ENCODE data around the gene GCNT3. TPM values are rescaled to one million over a fixed set of nuclear protein-coding genes. Genes with fewer than 3 reads are reported as not detected.
A peak's percentile ranks its signal among the peaks of the same experiment; 100 is the strongest.

The GCNT3 gene
- total and polyA plus RNA-seq, 2 donors from 2014 or later: 4.5 to 14.8 TPM

DNA sequence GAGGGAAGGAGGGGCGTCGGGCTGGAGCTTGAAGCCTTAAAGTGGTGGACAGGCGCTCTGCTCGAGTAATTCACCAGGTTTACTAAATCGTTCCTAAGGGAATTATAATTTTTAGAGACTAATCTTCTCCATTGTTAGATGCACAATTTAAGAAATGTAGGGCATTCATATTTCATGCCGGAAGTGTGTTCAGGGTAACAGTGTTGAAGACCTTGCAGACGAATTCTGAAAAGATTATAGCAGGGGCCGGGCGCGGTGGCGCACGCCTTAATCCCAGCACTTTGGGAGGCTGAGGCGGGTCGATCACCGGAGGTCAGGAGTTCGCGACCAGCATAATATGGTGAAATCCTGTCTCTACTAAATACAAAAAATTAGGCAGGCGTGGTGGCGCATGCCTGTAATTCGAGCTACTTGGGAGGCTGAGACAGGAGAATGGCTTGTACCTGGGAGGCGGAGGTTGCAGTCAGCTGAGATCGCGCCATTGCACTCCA, 46.1 kb downstream of the GCNT3 start:
- H3K27ac ChIP-seq (ENCODE audit: low read depth in 2 of 2, low read length in 2 of 2): no peak overlapping the region
- peaks cover 0 to 2% (median 0%) of the 10 kb centered on the region in 3 donors for H3K4me1 ChIP-seq (ENCODE audit: control insufficient read depth in 2 of 3, insufficient read depth in 2 of 3, low read depth in 1 of 3, low read length in 3 of 3)
- H3K9me3 ChIP-seq (ENCODE audit: control insufficient read depth in 2 of 3, insufficient read depth in 1 of 3, low read length in 3 of 3): no peaks in the 10 kb centered on the region
- TF ChIP-seq, protein P1, sequence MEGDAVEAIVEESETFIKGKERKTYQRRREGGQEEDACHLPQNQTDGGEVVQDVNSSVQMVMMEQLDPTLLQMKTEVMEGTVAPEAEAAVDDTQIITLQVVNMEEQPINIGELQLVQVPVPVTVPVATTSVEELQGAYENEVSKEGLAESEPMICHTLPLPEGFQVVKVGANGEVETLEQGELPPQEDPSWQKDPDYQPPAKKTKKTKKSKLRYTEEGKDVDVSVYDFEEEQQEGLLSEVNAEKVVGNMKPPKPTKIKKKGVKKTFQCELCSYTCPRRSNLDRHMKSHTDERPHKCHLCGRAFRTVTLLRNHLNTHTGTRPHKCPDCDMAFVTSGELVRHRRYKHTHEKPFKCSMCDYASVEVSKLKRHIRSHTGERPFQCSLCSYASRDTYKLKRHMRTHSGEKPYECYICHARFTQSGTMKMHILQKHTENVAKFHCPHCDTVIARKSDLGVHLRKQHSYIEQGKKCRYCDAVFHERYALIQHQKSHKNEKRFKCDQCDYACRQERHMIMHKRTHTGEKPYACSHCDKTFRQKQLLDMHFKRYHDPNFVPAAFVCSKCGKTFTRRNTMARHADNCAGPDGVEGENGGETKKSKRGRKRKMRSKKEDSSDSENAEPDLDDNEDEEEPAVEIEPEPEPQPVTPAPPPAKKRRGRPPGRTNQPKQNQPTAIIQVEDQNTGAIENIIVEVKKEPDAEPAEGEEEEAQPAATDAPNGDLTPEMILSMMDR (IDR thresholded peaks at IDR 0.05; ENCODE audit: borderline replicate concordance, extremely low read depth, insufficient read depth): no peak
- peak overlapping the region in 1 of 3 donors; percentile 42 for H3K9ac ChIP-seq (ENCODE audit: low read length in 3 of 3)
- H3K27me3 ChIP-seq (ENCODE audit: control insufficient read depth, insufficient read depth, low read length): no peaks in the 10 kb centered on the region
- peak overlapping the region; percentile 43 to 91 (median 66) for H3K4me3 ChIP-seq (ENCODE audit: low read length in 3 of 3)
- no peak for FAIRE-seq
- H3K36me3 ChIP-seq (ENCODE audit: control insufficient read depth in 2 of 3, insufficient read depth in 3 of 3, low read length in 3 of 3): peaks cover 2 to 11% (median 10%) of the 10 kb centered on the region in 3 donors
- peak in 1 of 5 donors; percentile 76 for DNase-seq
- intact Hi-C loops (cut with DNase I): no loop called here

DNA sequence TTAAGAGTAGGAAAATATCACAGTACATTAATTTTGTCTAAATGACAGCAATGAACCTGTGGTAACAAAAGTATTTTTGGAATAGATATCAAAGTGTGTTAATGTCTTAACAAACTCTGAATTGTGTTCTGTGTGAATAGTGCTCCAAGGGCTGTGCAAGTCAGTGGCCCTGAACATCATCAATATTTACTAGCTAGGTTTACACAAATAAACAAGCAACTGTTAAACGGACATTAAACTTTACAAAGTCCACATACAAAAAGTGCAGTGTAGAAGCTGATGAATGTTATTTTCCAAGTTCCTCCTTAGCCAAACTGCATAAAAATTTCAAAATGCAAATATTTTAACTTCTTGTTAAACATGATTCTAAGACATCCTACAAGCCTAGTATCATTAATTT, 47.8 kb downstream of the GCNT3 start:
- DNase-seq: no peak
- H3K27ac ChIP-seq (ENCODE audit: low read depth in 2 of 2, low read length in 2 of 2): no peak overlapping the region
- no peaks in the 10 kb centered on the region for H3K9me3 ChIP-seq (ENCODE audit: control insufficient read depth in 2 of 3, insufficient read depth in 1 of 3, low read length in 3 of 3)
- no peak overlapping the region for H3K9ac ChIP-seq (ENCODE audit: low read length in 3 of 3)
- H3K36me3 ChIP-seq (ENCODE audit: control insufficient read depth in 2 of 3, insufficient read depth in 3 of 3, low read length in 3 of 3): peaks cover 4 to 17% (median 14%) of the 10 kb centered on the region in 3 donors
- no peaks in the 10 kb centered on the region for H3K27me3 ChIP-seq (ENCODE audit: control insufficient read depth, insufficient read depth, low read length)
- FAIRE-seq: no peak
- intact Hi-C loops (cut with DNase I): no loop called here
- TF ChIP-seq, protein P1 (IDR thresholded peaks at IDR 0.05; ENCODE audit: borderline replicate concordance, extremely low read depth, insufficient read depth): no peak
- H3K4me3 ChIP-seq (ENCODE audit: low read length in 3 of 3): no peak overlapping the region
- H3K4me1 ChIP-seq (ENCODE audit: control insufficient read depth in 2 of 3, insufficient read depth in 2 of 3, low read depth in 1 of 3, low read length in 3 of 3): no peaks in the 10 kb centered on the region

DNA sequence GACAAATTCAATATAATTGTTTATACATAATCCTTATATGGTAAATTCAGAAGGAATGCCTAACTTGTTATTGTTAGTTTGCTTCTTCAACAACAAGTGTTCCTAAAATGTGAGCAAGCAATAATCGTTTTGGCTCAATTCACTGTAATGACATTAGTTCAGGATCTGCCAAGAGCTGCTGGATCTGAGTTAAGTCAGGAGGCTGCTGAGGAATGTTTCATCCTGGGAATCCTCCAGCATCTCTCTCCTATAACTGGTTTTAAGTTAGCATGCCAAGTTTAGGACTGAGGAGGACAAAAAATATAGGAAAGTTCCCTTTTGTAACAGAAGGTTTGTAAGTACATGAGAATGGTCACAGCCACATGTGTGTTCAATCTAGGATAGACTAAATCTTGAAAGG, 50.7 kb downstream of the GCNT3 start:
- FAIRE-seq (no peak), DNase-seq (no peak)
- Histone ChIP-seq H3K9me3 (ENCODE audit: control insufficient read depth in 2 of 3, insufficient read depth in 1 of 3, low read length in 3 of 3) (no peaks in the 10 kb centered on the region), H3K4me3 (ENCODE audit: low read length in 3 of 3) (no peak overlapping the region), H3K36me3 (ENCODE audit: control insufficient read depth in 2 of 3, insufficient read depth in 3 of 3, low read length in 3 of 3) (peaks cover 4 to 21% (median 14%) of the 10 kb centered on the region in 3 donors), H3K27me3 (ENCODE audit: control insufficient read depth, insufficient read depth, low read length) (no peaks in the 10 kb centered on the region), H3K9ac (ENCODE audit: low read length in 3 of 3) (no peak overlapping the region), H3K4me1 (ENCODE audit: control insufficient read depth in 2 of 3, insufficient read depth in 2 of 3, low read depth in 1 of 3, low read length in 3 of 3) (no peaks in the 10 kb centered on the region), H3K27ac (ENCODE audit: low read depth in 2 of 2, low read length in 2 of 2) (no peak overlapping the region)
- intact Hi-C loops (cut with DNase I): no loop called here
- TF ChIP-seq, protein P1 (IDR thresholded peaks at IDR 0.05; ENCODE audit: borderline replicate concordance, extremely low read depth, insufficient read depth): no peak

DNA sequence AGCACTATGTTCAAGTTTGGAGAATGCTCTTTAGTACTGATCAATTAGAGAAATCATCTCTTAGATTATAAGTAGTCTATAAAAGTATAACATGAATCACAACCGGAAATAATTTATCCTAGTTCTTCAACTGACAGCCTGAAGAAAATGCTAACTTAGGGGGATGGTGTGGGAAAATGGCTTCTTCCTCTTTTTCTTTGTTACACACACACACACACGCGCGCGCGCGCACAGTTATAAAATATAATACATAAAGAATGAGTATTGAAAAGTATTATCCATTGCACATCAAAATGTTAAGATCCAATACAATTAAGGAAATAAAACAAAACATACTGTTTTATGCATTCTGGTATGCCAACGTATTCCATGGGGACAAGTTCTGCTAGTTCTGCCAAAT, 57.0 kb downstream of the GCNT3 start:
- Histone ChIP-seq H3K36me3 (ENCODE audit: control insufficient read depth in 2 of 3, insufficient read depth in 3 of 3, low read length in 3 of 3) (peaks cover 7 to 17% (median 14%) of the 10 kb centered on the region in 3 donors), H3K9ac (ENCODE audit: low read length in 3 of 3) (no peak overlapping the region)
- TF ChIP-seq, protein P1 (IDR thresholded peaks at IDR 0.05; ENCODE audit: borderline replicate concordance, extremely low read depth, insufficient read depth): no peak

More for the DNA sequence above, 57.0 kb downstream of the GCNT3 start:
- intact Hi-C loops (cut with DNase I): no loop called here
- Histone ChIP-seq H3K27ac (ENCODE audit: low read depth in 2 of 2, low read length in 2 of 2) (no peak overlapping the region), H3K27me3 (ENCODE audit: control insufficient read depth, insufficient read depth, low read length) (no peaks in the 10 kb centered on the region), H3K9me3 (ENCODE audit: control insufficient read depth in 2 of 3, insufficient read depth in 1 of 3, low read length in 3 of 3) (no peaks in the 10 kb centered on the region), H3K4me3 (ENCODE audit: low read length in 3 of 3) (no peak overlapping the region), H3K4me1 (ENCODE audit: control insufficient read depth in 2 of 3, insufficient read depth in 2 of 3, low read depth in 1 of 3, low read length in 3 of 3) (no peaks in the 10 kb centered on the region)
- FAIRE-seq: no peak
- DNase-seq: no peak
